K562 (cell line): ENCODE data around the gene ITGB6. TPM values are rescaled to one million over a fixed set of nuclear protein-coding genes. Genes with fewer than 3 reads are reported as not detected.

Experiments used
- ATAC-seq: fragments of 200-7000 bp; cut with Tn5 transposase; 3 replicates; pipeline ENCODE4 v1.9.1; 2020; ENCODE audit warnings: moderate library complexity
- BruUV-seq: library from RNA; stranded (reverse); fragments of 400-500 nt; replicated peaks from 2 replicates; lab custom pipeline; 2021; lab: Mats Ljungman, UMichigan
- CTCF ChIA-PET: fragments of 300-600 bp; formaldehyde crosslinking; extraction: SDS; loops from one replicate; lab custom pipeline; 2021; ENCODE audit warnings: low intra/inter-chr PET ratio; lab: Yijun Ruan, JAX
- POLR2A ChIA-PET: fragments of 300-600, 350-650 bp; sonication (Branson Sonifier 250); formaldehyde crosslinking; extraction: SDS; loops from one replicate; lab custom pipeline; 2021; ENCODE audit warnings: antibody characterized with exemption, inconsistent platforms; lab: Yijun Ruan, JAX
- DNase-seq, 4 experiments: peaks; one replicate each; pipeline versions ENCODE4 v3.0.0 to v3.0.0-alpha.2; 2011 to 2018; ENCODE audit warnings: low spot score in 3 of 4, mixed read lengths in 3 of 4; ENCODE audit errors: extremely low read depth in 1 of 4
- FAIRE-seq: peaks from 2 replicates; lab custom pipeline; 2011; peaks lifted over from hg19 to GRCh38; lab: Jason Lieb, UNC
- H2AFZ ChIP-seq: 2 replicates; pipeline ENCODE4 v1.6.0; 2011; ENCODE audit warnings: low read depth, low read length, control low read depth, inconsistent platforms
- H3K27ac ChIP-seq: fragments of 200-600 bp; 3 replicates; pipeline ENCODE4 v1.8.0; 2011; ENCODE audit warnings: low read depth, mild to moderate bottlenecking, control low read depth, inconsistent platforms, low read length, moderate library complexity, mixed read lengths; ENCODE audit errors: extremely low read depth
- H3K27me3 ChIP-seq, 2 experiments: fragments of 300-600 bp in 1 of 2; 2 replicates in 1 of 2; 3 replicates in 1 of 2; pipeline versions ENCODE4 v1.6.0 to v1.8.0; 2011; ENCODE audit warnings: inconsistent platforms in 2 of 2, low read length in 2 of 2, mild to moderate bottlenecking in 1 of 2, mixed read lengths in 1 of 2, moderate library complexity in 1 of 2; ENCODE audit not compliant: control insufficient read depth in 2 of 2, insufficient read depth in 2 of 2
- H3K36me3 ChIP-seq: fragments of 300-600 bp; 3 replicates; pipeline ENCODE4 v1.8.0; 2011; ENCODE audit warnings: mild to moderate bottlenecking, low read length, inconsistent platforms; ENCODE audit not compliant: control insufficient read depth, insufficient read depth
- H3K4me1 ChIP-seq, 2 experiments: fragments of 200-600 bp in 1 of 2; replicated peaks in 1 of 2; 2 replicates in 1 of 2; 3 replicates in 1 of 2; pipeline versions ENCODE4 v1.5.1 to v1.8.0; 2011; ENCODE audit warnings: inconsistent platforms in 2 of 2, low read length in 2 of 2, mild to moderate bottlenecking in 1 of 2, mixed read lengths in 1 of 2, moderate library complexity in 1 of 2; ENCODE audit not compliant: control insufficient read depth in 2 of 2, insufficient read depth in 2 of 2
- H3K4me2 ChIP-seq: 2 replicates; pipeline ENCODE4 v1.6.1; 2011; ENCODE audit warnings: low read length, control low read depth, inconsistent platforms, mixed read lengths; ENCODE audit not compliant: insufficient read depth
- H3K4me3 ChIP-seq: fragments of 200-600 bp; sonication (generic), shearing (Covaris generic); 2 replicates; pipeline ENCODE4 v1.5.1; 2016; ENCODE audit warnings: control low read depth, inconsistent platforms
- H3K79me2 ChIP-seq: fragments of 200-600 bp; 3 replicates; pipeline ENCODE4 v1.8.0; 2011; ENCODE audit warnings: low read length, inconsistent platforms; ENCODE audit not compliant: control insufficient read depth, insufficient read depth
- H3K9ac ChIP-seq, 2 experiments: 2 replicates each; pipeline versions ENCODE4 v1.6.0 to v1.6.1; 2011; ENCODE audit warnings: low read depth in 2 of 2, low read length in 2 of 2, control low read depth in 1 of 2, inconsistent platforms in 1 of 2, mild to moderate bottlenecking in 1 of 2, mixed read lengths in 1 of 2; ENCODE audit not compliant: insufficient read depth in 1 of 2
- H3K9me1 ChIP-seq: one replicate; pipeline ENCODE4 v1.6.0; 2011; ENCODE audit warnings: inconsistent platforms, mild to moderate bottlenecking, low read length, moderate library complexity; ENCODE audit not compliant: control insufficient read depth, insufficient read depth
- H3K9me3 ChIP-seq: replicated peaks from 2 replicates; pipeline ENCODE4 v1.5.1; 2011; ENCODE audit warnings: low read depth, low read length, inconsistent platforms; ENCODE audit not compliant: control insufficient read depth, insufficient read depth
- H4K20me1 ChIP-seq: replicated peaks from 2 replicates; pipeline ENCODE4 v1.6.1; 2011; ENCODE audit warnings: low read length, inconsistent platforms, mixed read lengths; ENCODE audit not compliant: control insufficient read depth, insufficient read depth
- POLR2AphosphoS5 ChIP-seq: IDR thresholded peaks from 2 replicates; pipeline ENCODE4 v1.6.1; 2011; ENCODE audit warnings: mild to moderate bottlenecking, low read depth, low read length, moderate library complexity; ENCODE audit not compliant: control insufficient read depth, insufficient read depth
- ZNF707 ChIP-seq: fragments of 250-450 bp; sonication (Bioruptor Pico); conservative IDR thresholded peaks from 2 replicates; pipeline ENCODE4 v1.8.0; 2022; ENCODE audit warnings: inconsistent platforms, mild to moderate bottlenecking, moderate library complexity
- WGBS: fragments of 100-300 bp; shearing (Covaris generic); methylation state at CpG from one replicate; pipeline ENCODE4 v1.1.6; 2016; ENCODE audit warnings: low coverage, mixed read lengths; ENCODE audit not compliant: insufficient coverage; ENCODE audit errors: missing lambda C conversion rate; 5-methylcytosine and 5-hydroxymethylcytosine counted together
- in situ Hi-C: fragments of 300-500 bp; cut with MboI; formaldehyde crosslinking; loops from 4 replicates; pipeline ENCODE4 v1.15.0; 2018; ENCODE audit warnings: inconsistent platforms, mixed read lengths
- intact Hi-C: fragments of 100-400 bp; cut with micrococcal nuclease; formaldehyde crosslinking; loops from 2 replicates; pipeline ENCODE4 v1.14.2; 2022
- polyA plus RNA-seq, 8 experiments: library from polyadenylated mRNA; depleted of rRNA in 4 of 8; stranded (reverse) in 5 of 8; unstranded in 3 of 8; fragments of >200 nt; fragmentation: Nextera tagmentation in 2 of 8; fragmentation: Illumina TruSeq in 1 of 8; extraction: Ambion mirVana in 2 of 8; extraction: Trizol in 1 of 8; gene quantifications; 2 replicates each; pipeline versions ENCODE4 v1.2.1 to v1.2.3, GENCODE V29; 2011 to 2014; ENCODE audit warnings: inconsistent platforms in 1 of 8, missing spikeins in 1 of 8
- total RNA-seq, 7 experiments: library from RNA; depleted of rRNA in 6 of 7; stranded (reverse); fragments of >200 nt in 6 of 7; fragmentation: Illumina TruSeq in 2 of 7; extraction: Trizol in 2 of 7; gene quantifications; 2 replicates each; pipeline versions ENCODE4 v1.2.1 to v1.2.3, GENCODE V29; 2011 to 2021; ENCODE audit warnings: low replicate concordance in 1 of 7
- TF ChIP-seq, protein P1 (sequence below): fragments of 250-450 bp; sonication (Bioruptor Pico); IDR thresholded peaks from 2 replicates; pipeline ENCODE4 v1.5.0; 2021
- TF ChIP-seq, protein P2 (sequence below): sonication (generic); formaldehyde crosslinking; IDR thresholded peaks from 2 replicates; pipeline ENCODE4 v1.8.1; 2023; ENCODE audit warnings: mild to moderate bottlenecking, missing genetic modification reagents, moderate library complexity

Gene ITGB6
- total and polyA plus RNA-seq, 9 of the 15 experiments (the other 6 are each of a cell fraction or from before 2014, with no cell fraction given), result 0.18 TPM; not detected in 8

DNA sequence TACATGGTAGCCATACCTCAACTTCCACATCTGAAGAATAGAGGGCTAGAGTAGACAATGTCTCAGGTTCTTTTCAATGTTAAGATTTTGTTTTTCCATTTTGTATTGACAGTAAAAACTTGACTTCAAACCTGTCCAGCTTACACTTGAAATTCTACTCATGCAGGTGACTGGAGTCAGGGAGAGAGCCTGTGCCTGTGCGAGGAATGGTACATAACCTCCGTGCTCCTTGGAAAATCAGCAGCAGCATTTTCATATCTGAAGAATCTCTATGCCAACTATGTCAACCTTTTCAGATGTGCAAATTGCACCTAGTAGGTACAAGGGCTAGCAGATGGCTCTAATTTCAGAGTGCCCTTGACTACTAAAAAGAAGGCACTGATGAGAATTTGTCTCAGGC lies 139.8 kb downstream of the ITGB6 start:
- no peaks in the 10 kb centered on the region for H3K9me1 ChIP-seq
- H2AFZ ChIP-seq, result no peak overlapping the region
- intact Hi-C loops, result no loop called here
- no peaks in the 10 kb centered on the region for H4K20me1 ChIP-seq
- in situ Hi-C loops, result no loop called here
- no peak for FAIRE-seq
- POLR2A ChIA-PET, result no interaction called here
- BruUV-seq, result no TSS peak
- H3K79me2 ChIP-seq, result no peaks in the 10 kb centered on the region
- 0% methylated on average over 2 of the region's 2 CpGs for WGBS
- H3K4me3 ChIP-seq, result no peak overlapping the region
- H3K27ac ChIP-seq, result no peak overlapping the region
- no peak overlapping the region for H3K4me2 ChIP-seq
- TF ChIP-seq, protein P1, sequence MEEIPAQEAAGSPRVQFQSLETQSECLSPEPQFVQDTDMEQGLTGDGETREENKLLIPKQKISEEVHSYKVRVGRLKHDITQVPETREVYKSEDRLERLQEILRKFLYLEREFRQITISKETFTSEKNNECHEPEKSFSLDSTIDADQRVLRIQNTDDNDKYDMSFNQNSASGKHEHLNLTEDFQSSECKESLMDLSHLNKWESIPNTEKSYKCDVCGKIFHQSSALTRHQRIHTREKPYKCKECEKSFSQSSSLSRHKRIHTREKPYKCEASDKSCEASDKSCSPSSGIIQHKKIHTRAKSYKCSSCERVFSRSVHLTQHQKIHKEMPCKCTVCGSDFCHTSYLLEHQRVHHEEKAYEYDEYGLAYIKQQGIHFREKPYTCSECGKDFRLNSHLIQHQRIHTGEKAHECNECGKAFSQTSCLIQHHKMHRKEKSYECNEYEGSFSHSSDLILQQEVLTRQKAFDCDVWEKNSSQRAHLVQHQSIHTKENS (CRISPR knock-in tag), result no peak
- TF ChIP-seq ZNF707 (CRISPR knock-in tag), result no peak
- TF ChIP-seq POLR2AphosphoS5, result no peak
- TF ChIP-seq, protein P2, sequence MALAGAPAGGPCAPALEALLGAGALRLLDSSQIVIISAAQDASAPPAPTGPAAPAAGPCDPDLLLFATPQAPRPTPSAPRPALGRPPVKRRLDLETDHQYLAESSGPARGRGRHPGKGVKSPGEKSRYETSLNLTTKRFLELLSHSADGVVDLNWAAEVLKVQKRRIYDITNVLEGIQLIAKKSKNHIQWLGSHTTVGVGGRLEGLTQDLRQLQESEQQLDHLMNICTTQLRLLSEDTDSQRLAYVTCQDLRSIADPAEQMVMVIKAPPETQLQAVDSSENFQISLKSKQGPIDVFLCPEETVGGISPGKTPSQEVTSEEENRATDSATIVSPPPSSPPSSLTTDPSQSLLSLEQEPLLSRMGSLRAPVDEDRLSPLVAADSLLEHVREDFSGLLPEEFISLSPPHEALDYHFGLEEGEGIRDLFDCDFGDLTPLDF, result no peak
- TF ChIP-seq, all 486 proteins: peak for 0
- peaks cover 0 to 7% of the 10 kb centered on the region in 2 experiments; a peak in 1 of 5 replicates for H3K4me1 ChIP-seq
- H3K9ac ChIP-seq, result no peak overlapping the region
- DNase-seq, result no peak
- no peak for ATAC-seq
- peaks cover 21 to 31% of the 10 kb centered on the region in 2 experiments; a peak in 3 of 5 replicates for H3K27me3 ChIP-seq
- no peaks in the 10 kb centered on the region for H3K36me3 ChIP-seq
- CTCF ChIA-PET, result no interaction called here
- no peaks in the 10 kb centered on the region for H3K9me3 ChIP-seq
